SJCRH30 (cell line): ENCODE data around the gene PMEL. TPM values are rescaled to one million over a fixed set of nuclear protein-coding genes. Genes with fewer than 3 reads are reported as not detected.
"Not testable (repeated sequence)": the region's sequence is repeated elsewhere in the genome, so short reads cannot be mapped to it uniquely, and the experiment has no call there.

ENCODE experiments used
- DNase-seq, 2 experiments: peaks; one replicate each; pipeline ENCODE4 v3.0.0-alpha.2; 2015 to 2020
- H3K27ac ChIP-seq: fragments of 250-450 bp; sonication (Bioruptor Pico); 2 replicates; pipeline ENCODE4 v1.5.1; 2020; ENCODE audit warnings: mild to moderate bottlenecking, moderate library complexity
- H3K27me3 ChIP-seq: fragments of 250-450 bp; sonication (Bioruptor Pico); 2 replicates; pipeline ENCODE4 v1.5.1; 2020; ENCODE audit warnings: mild to moderate bottlenecking, moderate library complexity
- H3K36me3 ChIP-seq: fragments of 250-450 bp; sonication (Bioruptor Pico); 2 replicates; pipeline ENCODE4 v1.5.1; 2020; ENCODE audit warnings: mild to moderate bottlenecking, moderate library complexity
- H3K4me1 ChIP-seq: fragments of 250-450 bp; sonication (Bioruptor Pico); 2 replicates; pipeline ENCODE4 v1.5.1; 2020; ENCODE audit warnings: mild to moderate bottlenecking, moderate library complexity
- H3K4me3 ChIP-seq: fragments of 250-450 bp; sonication (Bioruptor Pico); 2 replicates; pipeline ENCODE4 v1.5.1; 2020; ENCODE audit warnings: mild to moderate bottlenecking, moderate library complexity
- H3K9me3 ChIP-seq: fragments of 250-450 bp; sonication (Bioruptor Pico); replicated peaks from 2 replicates; pipeline ENCODE4 v1.5.1; 2020; ENCODE audit warnings: mild to moderate bottlenecking, moderate library complexity
- total RNA-seq: library from RNA; depleted of rRNA; stranded (reverse); fragments of >200 nt; shearing (Covaris generic); gene quantifications from 2 replicates; pipeline ENCODE4 v1.2.3, GENCODE V29; 2014

Gene PMEL
- total RNA-seq, 1 experiment from 2014 or later = 1.3 TPM

- no peak for DNase-seq
Measured at GRCh38 chr12:55995366-55995765, 29.5 kb upstream of the PMEL start.

GRCh38 chr12:55993230-55993853 lies 27.5 kb upstream of the PMEL start:
- Histone ChIP-seq H3K4me1 (no peaks in the 10 kb centered on the region), H3K27ac (no peak overlapping the region), H3K9me3 (no peaks in the 10 kb centered on the region), H3K36me3 (peaks cover 30% of the 10 kb centered on the region), H3K27me3 (no peaks in the 10 kb centered on the region), H3K4me3 (no peak overlapping the region)
- DNase-seq = no peak

More at GRCh38 chr12:55995366-55995765, 29.5 kb upstream of the PMEL start:
- Histone ChIP-seq H3K4me3 (no peak overlapping the region), H3K4me1 (no peaks in the 10 kb centered on the region), H3K27me3 (no peaks in the 10 kb centered on the region), H3K27ac (no peak overlapping the region), H3K36me3 (peaks cover 19% of the 10 kb centered on the region), H3K9me3 (no peaks in the 10 kb centered on the region)

- no peaks in the 10 kb centered on the region for H3K9me3 ChIP-seq
- no peak for DNase-seq
- H3K27me3 ChIP-seq = no peaks in the 10 kb centered on the region
- no peak overlapping the region for H3K27ac ChIP-seq
- H3K36me3 ChIP-seq = peaks cover 43% of the 10 kb centered on the region
- H3K4me1 ChIP-seq = no peaks in the 10 kb centered on the region
- H3K4me3 ChIP-seq = no peak overlapping the region
Measured at GRCh38 chr12:55991110-55991509, 25.3 kb upstream of the PMEL start.

- Histone ChIP-seq H3K36me3 (peaks cover 40% of the 10 kb centered on the region), H3K4me1 (peaks cover 12% of the 10 kb centered on the region)
- H3K4me3 ChIP-seq, H3K27ac ChIP-seq, H3K27me3 ChIP-seq, H3K9me3 ChIP-seq: not testable (repeated sequence)
- peak in 1 of 2 experiments; percentile 14 for DNase-seq
Measured at GRCh38 chr12:55985976-55986375, 20.1 kb upstream of the PMEL start.

GRCh38 chr12:55985341-55985740 lies 19.5 kb upstream of the PMEL start:
- Histone ChIP-seq H3K4me1 (peaks cover 12% of the 10 kb centered on the region), H3K4me3 (no peak overlapping the region), H3K27me3 (no peaks in the 10 kb centered on the region), H3K27ac (no peak overlapping the region), H3K9me3 (no peaks in the 10 kb centered on the region), H3K36me3 (peaks cover 39% of the 10 kb centered on the region)
- DNase-seq = no peak

- Histone ChIP-seq H3K27me3 (no peaks in the 10 kb centered on the region), H3K4me3 (no peak overlapping the region), H3K4me1 (peaks cover 12% of the 10 kb centered on the region), H3K9me3 (no peaks in the 10 kb centered on the region), H3K36me3 (peaks cover 39% of the 10 kb centered on the region), H3K27ac (no peak overlapping the region)
- DNase-seq = no peak
Measured at GRCh38 chr12:55984861-55985260, 19.0 kb upstream of the PMEL start.

- Histone ChIP-seq H3K27me3 (no peaks in the 10 kb centered on the region), H3K4me1 (peaks cover 12% of the 10 kb centered on the region), H3K9me3 (no peaks in the 10 kb centered on the region), H3K27ac (no peak overlapping the region), H3K36me3 (peaks cover 32% of the 10 kb centered on the region), H3K4me3 (no peak overlapping the region)
- no peak for DNase-seq
Measured at GRCh38 chr12:55983232-55983842, 17.5 kb upstream of the PMEL start.

GRCh38 chr12:55982319-55982936 lies 16.6 kb upstream of the PMEL start:
- no peaks in the 10 kb centered on the region for H3K9me3 ChIP-seq
- DNase-seq = no peak
- peaks cover 25% of the 10 kb centered on the region for H3K36me3 ChIP-seq

GRCh38 chr12:55981882-55982281 lies 16.0 kb upstream of the PMEL start:
- H3K27me3 ChIP-seq, H3K9me3 ChIP-seq, DNase-seq, H3K27ac ChIP-seq, H3K4me3 ChIP-seq: not testable (repeated sequence)
- Histone ChIP-seq H3K4me1 (peaks cover 12% of the 10 kb centered on the region), H3K36me3 (peaks cover 25% of the 10 kb centered on the region)

More at GRCh38 chr12:55982319-55982936, 16.6 kb upstream of the PMEL start:
- Histone ChIP-seq H3K27me3 (no peaks in the 10 kb centered on the region), H3K27ac (no peak overlapping the region), H3K4me3 (no peak overlapping the region), H3K4me1 (peaks cover 12% of the 10 kb centered on the region)

GRCh38 chr12:55979069-55979468 lies 13.2 kb upstream of the PMEL start:
- Histone ChIP-seq H3K4me3 (no peak overlapping the region), H3K27ac (no peak overlapping the region), H3K4me1 (no peaks in the 10 kb centered on the region), H3K36me3 (peaks cover 17% of the 10 kb centered on the region), H3K27me3 (no peaks in the 10 kb centered on the region), H3K9me3 (no peaks in the 10 kb centered on the region)
- no peak for DNase-seq

- Histone ChIP-seq H3K36me3 (peaks cover 17% of the 10 kb centered on the region), H3K4me1 (no peaks in the 10 kb centered on the region), H3K9me3 (no peaks in the 10 kb centered on the region), H3K4me3 (no peak overlapping the region), H3K27me3 (no peaks in the 10 kb centered on the region), H3K27ac (no peak overlapping the region)
- DNase-seq = no peak
Measured at GRCh38 chr12:55978393-55978792, 12.6 kb upstream of the PMEL start.

- Histone ChIP-seq H3K4me3 (peak overlapping the region; percentile 98), H3K4me1 (no peaks in the 10 kb centered on the region; the same call in 1 of the 2 replicates)
- peak; percentile 52 to 55 for DNase-seq
Measured at GRCh38 chr12:55974308-55974730, 8.5 kb upstream of the PMEL start.

GRCh38 chr12:55973599-55974307 lies 7.9 kb upstream of the PMEL start, which contains the start of gene RAB5B:
Gene RAB5B, plus strand, starts transcription at chr12:55974078. Its CDS starts 12,883 bp downstream, at chr12:55986961.
- DNase-seq = peak; percentile 100
- Histone ChIP-seq H3K36me3 (peaks cover 9% of the 10 kb centered on the region; the same call in 1 of the 2 replicates), H3K27me3 (no peaks in the 10 kb centered on the region), H3K4me1 (no peaks in the 10 kb centered on the region; the same call in 1 of the 2 replicates), H3K4me3 (peak within 1 kb of the TSS; percentile 98), H3K27ac (peak within 1 kb of the TSS; percentile 93), H3K9me3 (no peaks in the 10 kb centered on the region)

More at GRCh38 chr12:55974308-55974730, 8.5 kb upstream of the PMEL start:
- no peaks in the 10 kb centered on the region for H3K27me3 ChIP-seq
- H3K27ac ChIP-seq = peak overlapping the region; percentile 93
- H3K9me3 ChIP-seq = no peaks in the 10 kb centered on the region
- H3K36me3 ChIP-seq = peaks cover 8% of the 10 kb centered on the region

- no peaks in the 10 kb centered on the region for H3K9me3 ChIP-seq
- H3K4me1 ChIP-seq = no peaks in the 10 kb centered on the region; the same call in 1 of the 2 replicates
- no peak for DNase-seq
- peaks cover 12% of the 10 kb centered on the region; the same call in 1 of the 2 replicates for H3K36me3 ChIP-seq
- no peaks in the 10 kb centered on the region for H3K27me3 ChIP-seq
- H3K4me3 ChIP-seq = peak overlapping the region; percentile 53
- H3K27ac ChIP-seq = peak overlapping the region; percentile 44
Measured at GRCh38 chr12:55972911-55973598, 7.2 kb upstream of the PMEL start.
